ENCODE results near the gene GBF1. TPM values are rescaled to one million over a fixed set of nuclear protein-coding genes. Genes with fewer than 3 reads are reported as not detected.

Gene GBF1
- polyA plus RNA-seq, 1 donor (not counting 4 experiments of a cell fraction or from before 2014, with no cell fraction given) = 17.4 TPM

- no peak overlapping the region for H2AFZ ChIP-seq (ENCODE audit: control insufficient read depth, low read length)
- H3K9ac ChIP-seq (ENCODE audit: control insufficient read depth, extremely low read depth, insufficient read depth, low read length) = no peak overlapping the region
- H3K9me1 ChIP-seq (ENCODE audit: control insufficient read depth, extremely low read depth, insufficient read depth, low read length) = peaks cover 1% of the 10 kb centered on the region
- H3K79me2 ChIP-seq (ENCODE audit: control insufficient read depth, insufficient read depth, low read length) = peaks cover 75% of the 10 kb centered on the region
- H3K36me3 ChIP-seq (ENCODE audit: control insufficient read depth in 2 of 2, extremely low read depth in 1 of 2, insufficient read depth in 2 of 2, low read length in 2 of 2) = no peaks in the 10 kb centered on the region
- no peak for TF ChIP-seq EZH2 (IDR thresholded peaks at IDR 0.05; ENCODE audit: low read length)
- TF ChIP-seq, protein P1, sequence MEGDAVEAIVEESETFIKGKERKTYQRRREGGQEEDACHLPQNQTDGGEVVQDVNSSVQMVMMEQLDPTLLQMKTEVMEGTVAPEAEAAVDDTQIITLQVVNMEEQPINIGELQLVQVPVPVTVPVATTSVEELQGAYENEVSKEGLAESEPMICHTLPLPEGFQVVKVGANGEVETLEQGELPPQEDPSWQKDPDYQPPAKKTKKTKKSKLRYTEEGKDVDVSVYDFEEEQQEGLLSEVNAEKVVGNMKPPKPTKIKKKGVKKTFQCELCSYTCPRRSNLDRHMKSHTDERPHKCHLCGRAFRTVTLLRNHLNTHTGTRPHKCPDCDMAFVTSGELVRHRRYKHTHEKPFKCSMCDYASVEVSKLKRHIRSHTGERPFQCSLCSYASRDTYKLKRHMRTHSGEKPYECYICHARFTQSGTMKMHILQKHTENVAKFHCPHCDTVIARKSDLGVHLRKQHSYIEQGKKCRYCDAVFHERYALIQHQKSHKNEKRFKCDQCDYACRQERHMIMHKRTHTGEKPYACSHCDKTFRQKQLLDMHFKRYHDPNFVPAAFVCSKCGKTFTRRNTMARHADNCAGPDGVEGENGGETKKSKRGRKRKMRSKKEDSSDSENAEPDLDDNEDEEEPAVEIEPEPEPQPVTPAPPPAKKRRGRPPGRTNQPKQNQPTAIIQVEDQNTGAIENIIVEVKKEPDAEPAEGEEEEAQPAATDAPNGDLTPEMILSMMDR (optimal IDR thresholded peaks at IDR 0.05 in 1 of 3, IDR thresholded peaks at IDR 0.05 in 1 of 3, conservative IDR thresholded peaks at IDR 0.05 in 1 of 3; ENCODE audit: extremely low read depth in 1 of 3, insufficient read depth in 2 of 3, low read length in 3 of 3) = no peak
- no peak overlapping the region for H3K27ac ChIP-seq (ENCODE audit: control insufficient read depth, insufficient read depth, low read length)
- H4K20me1 ChIP-seq (ENCODE audit: control insufficient read depth, extremely low read depth, insufficient read depth, low read length) = peaks cover 3% of the 10 kb centered on the region
- dilution Hi-C loops (cut with MboI; ENCODE audit: extremely low pct_ligation_motif_present, low sequenced_read_pairs) = no loop called here
- no peak for FAIRE-seq
- H3K4me2 ChIP-seq (ENCODE audit: control insufficient read depth, extremely low read depth, insufficient read depth, low read depth, low read length) = no peak overlapping the region
- no peak overlapping the region for H3K4me3 ChIP-seq (ENCODE audit: control insufficient read depth in 2 of 3, extremely low read depth in 1 of 3, insufficient read depth in 2 of 3, low read depth in 1 of 3, low read length in 3 of 3)
- H3K27me3 ChIP-seq (ENCODE audit: control insufficient read depth, extremely low read depth, insufficient read depth, low read length) = no peaks in the 10 kb centered on the region
- H3K9me3 ChIP-seq (ENCODE audit: control insufficient read depth, low read depth, low read length) = no peaks in the 10 kb centered on the region
- no peak for DNase-seq (ENCODE audit: low read depth, low spot score)
- H3K4me1 ChIP-seq (ENCODE audit: control insufficient read depth, extremely low read depth, insufficient read depth, low read length) = peaks cover 6% of the 10 kb centered on the region
Observed at GRCh38 chr10:102275343-102275742, 30.0 kb downstream of the GBF1 start.

GRCh38 chr10:102279104-102279503, 33.8 kb downstream of the GBF1 start:
- peaks cover 5% of the 10 kb centered on the region for H3K9me1 ChIP-seq (ENCODE audit: control insufficient read depth, extremely low read depth, insufficient read depth, low read length)
- H3K9me3 ChIP-seq (ENCODE audit: control insufficient read depth, low read depth, low read length) = no peaks in the 10 kb centered on the region
- no peak overlapping the region for H3K4me3 ChIP-seq (ENCODE audit: control insufficient read depth in 2 of 3, extremely low read depth in 1 of 3, insufficient read depth in 2 of 3, low read depth in 1 of 3, low read length in 3 of 3)
- FAIRE-seq (no peak), DNase-seq (ENCODE audit: low read depth, low spot score) (no peak)
- H3K79me2 ChIP-seq (ENCODE audit: control insufficient read depth, insufficient read depth, low read length) = peaks cover 59% of the 10 kb centered on the region
- peaks cover 5% of the 10 kb centered on the region for H4K20me1 ChIP-seq (ENCODE audit: control insufficient read depth, extremely low read depth, insufficient read depth, low read length)
- no peak overlapping the region for H3K4me2 ChIP-seq (ENCODE audit: control insufficient read depth, extremely low read depth, insufficient read depth, low read depth, low read length)
- TF ChIP-seq, protein P1 (optimal IDR thresholded peaks at IDR 0.05 in 1 of 3, IDR thresholded peaks at IDR 0.05 in 1 of 3, conservative IDR thresholded peaks at IDR 0.05 in 1 of 3; ENCODE audit: extremely low read depth in 1 of 3, insufficient read depth in 2 of 3, low read length in 3 of 3) = no peak
- no peak for TF ChIP-seq EZH2 (IDR thresholded peaks at IDR 0.05; ENCODE audit: low read length)
- dilution Hi-C loops (cut with MboI; ENCODE audit: extremely low pct_ligation_motif_present, low sequenced_read_pairs) = no loop called here
- H3K4me1 ChIP-seq (ENCODE audit: control insufficient read depth, extremely low read depth, insufficient read depth, low read length) = peaks cover 31% of the 10 kb centered on the region
- H3K36me3 ChIP-seq (ENCODE audit: control insufficient read depth in 2 of 2, extremely low read depth in 1 of 2, insufficient read depth in 2 of 2, low read length in 2 of 2) = no peaks in the 10 kb centered on the region
- H3K27ac ChIP-seq (ENCODE audit: control insufficient read depth, insufficient read depth, low read length) = no peak overlapping the region
- no peaks in the 10 kb centered on the region for H3K27me3 ChIP-seq (ENCODE audit: control insufficient read depth, extremely low read depth, insufficient read depth, low read length)
- H3K9ac ChIP-seq (ENCODE audit: control insufficient read depth, extremely low read depth, insufficient read depth, low read length) = no peak overlapping the region
- no peak overlapping the region for H2AFZ ChIP-seq (ENCODE audit: control insufficient read depth, low read length)
